Spinal cord (tissue), 10 donors: Measurements from ENCODE around the gene PLB1. TPM values are rescaled to one million over a fixed set of nuclear protein-coding genes. Genes with fewer than 3 reads are reported as not detected.

Experiments
- DNase-seq, 6 donors: peaks; one replicate each; pipeline versions ENCODE4 v3.0.0 to v3.0.0-alpha.2; 2013 to 2015; ENCODE audit warnings: low spot score in 6 of 6, low read depth in 4 of 6
- H3K27ac ChIP-seq: one replicate; pipeline ENCODE4 v1.5.1; 2013; ENCODE audit warnings: low read depth, low read length, control low read depth
- H3K27me3 ChIP-seq: one replicate; pipeline ENCODE4 v1.6.1; 2013; ENCODE audit warnings: low read length; ENCODE audit not compliant: control insufficient read depth, insufficient read depth
- H3K36me3 ChIP-seq: one replicate; pipeline ENCODE4 v1.6.1; 2013; ENCODE audit warnings: low read length; ENCODE audit not compliant: control insufficient read depth, insufficient read depth
- H3K4me1 ChIP-seq: one replicate; pipeline ENCODE4 v1.6.1; 2013; ENCODE audit warnings: low read length; ENCODE audit not compliant: control insufficient read depth, insufficient read depth
- H3K4me3 ChIP-seq: one replicate; pipeline ENCODE4 v1.5.1; 2013; ENCODE audit warnings: low read depth, low read length, control low read depth
- H3K9me3 ChIP-seq: one replicate; pipeline ENCODE4 v1.6.1; 2013; ENCODE audit warnings: low read length; ENCODE audit not compliant: control insufficient read depth, insufficient read depth
- WGBS: methylation state at CpG from one replicate; pipeline ENCODE4 v1.1.5; 2013; ENCODE audit warnings: missing lambda C conversion rate; ENCODE audit not compliant: insufficient coverage; 5-methylcytosine and 5-hydroxymethylcytosine counted together
- long read RNA-seq, 4 donors: transcript quantifications; one replicate each; lab custom pipeline, GENCODE V29; 2026
- polyA plus RNA-seq, 2 donors: library from polyadenylated mRNA; unstranded; fragments of 120-200 nt; gene quantifications; one replicate each; pipeline ENCODE4 v1.2.1, GENCODE V29; 2013; ENCODE audit not compliant: insufficient read length in 2 of 2
- total RNA-seq, 2 donors: library from RNA; depleted of rRNA in 1 of 2; stranded (reverse); fragments of 120-200 nt in 1 of 2; fragments of >200 nt in 1 of 2; gene quantifications; one replicate each; pipeline versions ENCODE4 v1.2.3 to v1.2.4, GENCODE V29; 2013 to 2014
- donor health status: healthy.

Gene PLB1, protein sequence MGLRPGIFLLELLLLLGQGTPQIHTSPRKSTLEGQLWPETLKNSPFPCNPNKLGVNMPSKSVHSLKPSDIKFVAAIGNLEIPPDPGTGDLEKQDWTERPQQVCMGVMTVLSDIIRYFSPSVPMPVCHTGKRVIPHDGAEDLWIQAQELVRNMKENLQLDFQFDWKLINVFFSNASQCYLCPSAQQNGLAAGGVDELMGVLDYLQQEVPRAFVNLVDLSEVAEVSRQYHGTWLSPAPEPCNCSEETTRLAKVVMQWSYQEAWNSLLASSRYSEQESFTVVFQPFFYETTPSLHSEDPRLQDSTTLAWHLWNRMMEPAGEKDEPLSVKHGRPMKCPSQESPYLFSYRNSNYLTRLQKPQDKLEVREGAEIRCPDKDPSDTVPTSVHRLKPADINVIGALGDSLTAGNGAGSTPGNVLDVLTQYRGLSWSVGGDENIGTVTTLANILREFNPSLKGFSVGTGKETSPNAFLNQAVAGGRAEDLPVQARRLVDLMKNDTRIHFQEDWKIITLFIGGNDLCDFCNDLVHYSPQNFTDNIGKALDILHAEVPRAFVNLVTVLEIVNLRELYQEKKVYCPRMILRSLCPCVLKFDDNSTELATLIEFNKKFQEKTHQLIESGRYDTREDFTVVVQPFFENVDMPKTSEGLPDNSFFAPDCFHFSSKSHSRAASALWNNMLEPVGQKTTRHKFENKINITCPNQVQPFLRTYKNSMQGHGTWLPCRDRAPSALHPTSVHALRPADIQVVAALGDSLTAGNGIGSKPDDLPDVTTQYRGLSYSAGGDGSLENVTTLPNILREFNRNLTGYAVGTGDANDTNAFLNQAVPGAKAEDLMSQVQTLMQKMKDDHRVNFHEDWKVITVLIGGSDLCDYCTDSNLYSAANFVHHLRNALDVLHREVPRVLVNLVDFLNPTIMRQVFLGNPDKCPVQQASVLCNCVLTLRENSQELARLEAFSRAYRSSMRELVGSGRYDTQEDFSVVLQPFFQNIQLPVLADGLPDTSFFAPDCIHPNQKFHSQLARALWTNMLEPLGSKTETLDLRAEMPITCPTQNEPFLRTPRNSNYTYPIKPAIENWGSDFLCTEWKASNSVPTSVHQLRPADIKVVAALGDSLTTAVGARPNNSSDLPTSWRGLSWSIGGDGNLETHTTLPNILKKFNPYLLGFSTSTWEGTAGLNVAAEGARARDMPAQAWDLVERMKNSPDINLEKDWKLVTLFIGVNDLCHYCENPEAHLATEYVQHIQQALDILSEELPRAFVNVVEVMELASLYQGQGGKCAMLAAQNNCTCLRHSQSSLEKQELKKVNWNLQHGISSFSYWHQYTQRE (N-terminal part only)
- total RNA-seq, result 10 to 100 TPM in 1 of 2 donors, 1 to 10 TPM in 1; 5.5 to 10.7 TPM
- 10 to 100 TPM; 10.5 to 11.2 TPM for polyA plus RNA-seq
- long read RNA-seq, donor 1, result 0 reads
- long read RNA-seq, donor 2, result 0 reads
- long read RNA-seq, donor 3, result 0 reads
- long read RNA-seq, donor 4, partial matches to known transcripts, result 0 of 1 reads
- long read RNA-seq, donor 4, other reads (novel, unspliced or antisense), result 0 of 1 reads

DNA sequence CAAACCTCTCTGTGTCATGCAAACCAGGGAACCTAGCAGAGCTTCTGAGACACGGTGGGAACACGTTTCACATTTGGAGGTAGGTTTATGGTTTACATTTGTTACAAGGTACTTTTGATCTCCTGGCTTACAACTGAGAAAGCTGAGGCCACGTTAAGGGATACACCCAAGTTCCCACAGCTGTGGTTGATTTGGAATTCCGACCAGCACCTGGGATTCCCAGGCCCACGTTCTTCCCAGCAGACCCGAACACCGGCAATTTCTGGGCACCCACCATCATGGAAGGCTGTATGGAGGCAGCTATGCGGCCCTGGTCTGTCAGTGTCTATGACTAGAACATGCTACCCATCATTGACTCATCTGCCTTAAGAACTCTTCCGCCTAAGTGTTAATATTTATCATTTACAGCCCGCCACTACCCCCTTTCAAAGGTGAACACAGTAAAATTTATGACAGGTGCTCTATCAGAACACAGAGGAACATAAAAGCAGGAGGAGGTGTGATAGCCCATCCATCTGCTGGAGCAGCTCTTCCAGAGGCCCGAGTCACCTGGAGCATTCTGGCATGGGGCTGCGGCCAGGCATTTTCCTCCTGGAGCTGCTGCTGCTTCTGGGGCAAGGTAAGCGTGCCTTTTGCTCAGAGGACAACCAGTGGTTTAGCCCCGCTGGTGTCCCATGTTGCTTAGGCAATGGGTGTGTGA, at the start of gene PLB1:
TSS of gene PLB1 (plus strand) at position 510 of the 700 bp plus-strand sequence. CDS start at position 565, 55 bp downstream.
- WGBS, result 82% methylated on average over 12 of the region's 14 CpGs
- no peaks in the 10 kb centered on the region for H3K36me3 ChIP-seq
- DNase-seq, result no peak

DNA sequence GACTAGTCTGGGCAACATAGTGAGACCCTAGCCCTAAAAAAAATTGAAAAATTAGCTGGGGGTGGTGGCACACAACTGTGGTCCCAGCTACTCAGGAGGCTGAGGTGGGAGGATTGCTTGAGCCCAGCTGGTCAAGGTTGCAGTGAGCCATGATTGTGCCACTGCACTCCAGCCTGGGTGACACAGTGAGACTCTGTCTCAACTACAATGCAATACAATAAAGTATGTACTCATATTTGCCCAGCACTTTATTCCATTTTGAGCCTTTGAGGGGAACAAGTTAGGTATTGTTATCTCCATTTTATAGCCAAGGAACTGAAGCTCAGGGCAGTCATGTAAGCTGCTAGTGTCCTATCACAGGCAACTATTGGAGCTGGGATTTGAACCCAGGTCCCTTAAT, 49.3 kb upstream of the PLB1 start:
- no peaks in the 10 kb centered on the region for H3K9me3 ChIP-seq
- H3K27ac ChIP-seq, result no peak overlapping the region

More for the DNA sequence above, at the start of gene PLB1:
- Histone ChIP-seq H3K4me3 (no peak within 1 kb of the TSS), H3K27ac (no peak within 1 kb of the TSS), H3K4me1 (peaks cover 2% of the 10 kb centered on the region), H3K9me3 (no peaks in the 10 kb centered on the region), H3K27me3 (no peaks in the 10 kb centered on the region)

DNA sequence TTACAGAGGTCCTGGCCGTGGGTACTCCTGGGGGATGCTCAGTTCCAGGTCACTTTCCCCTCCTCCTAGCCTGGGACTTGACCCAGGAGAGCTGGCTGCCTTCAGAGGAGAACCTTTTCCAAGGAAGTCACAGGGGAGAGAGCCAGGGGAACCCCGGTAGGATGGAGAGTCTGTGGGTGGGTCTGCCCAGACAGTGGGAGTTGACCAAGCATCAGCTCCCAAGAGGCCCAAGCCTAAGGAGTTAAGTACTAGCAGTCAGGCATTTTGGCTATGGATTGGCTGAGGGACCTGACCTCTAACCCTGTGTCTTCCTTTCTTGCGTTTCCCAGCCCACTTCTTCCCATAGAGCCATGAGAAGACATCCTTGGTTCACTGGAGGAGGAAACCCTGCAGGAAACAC, 48.8 kb upstream of the PLB1 start:
- H3K27me3 ChIP-seq, result no peaks in the 10 kb centered on the region
- DNase-seq, result no peak
- no peak overlapping the region for H3K27ac ChIP-seq
- no peaks in the 10 kb centered on the region for H3K36me3 ChIP-seq
- 88% methylated on average over 3 of the region's 3 CpGs for WGBS
- no peaks in the 10 kb centered on the region for H3K4me1 ChIP-seq
- no peak overlapping the region for H3K4me3 ChIP-seq
- H3K9me3 ChIP-seq, result no peaks in the 10 kb centered on the region

More for the DNA sequence above, 49.3 kb upstream of the PLB1 start:
- no peaks in the 10 kb centered on the region for H3K27me3 ChIP-seq
- no peaks in the 10 kb centered on the region for H3K4me1 ChIP-seq
- DNase-seq, result no peak
- no peak overlapping the region for H3K4me3 ChIP-seq
- H3K36me3 ChIP-seq, result no peaks in the 10 kb centered on the region

DNA sequence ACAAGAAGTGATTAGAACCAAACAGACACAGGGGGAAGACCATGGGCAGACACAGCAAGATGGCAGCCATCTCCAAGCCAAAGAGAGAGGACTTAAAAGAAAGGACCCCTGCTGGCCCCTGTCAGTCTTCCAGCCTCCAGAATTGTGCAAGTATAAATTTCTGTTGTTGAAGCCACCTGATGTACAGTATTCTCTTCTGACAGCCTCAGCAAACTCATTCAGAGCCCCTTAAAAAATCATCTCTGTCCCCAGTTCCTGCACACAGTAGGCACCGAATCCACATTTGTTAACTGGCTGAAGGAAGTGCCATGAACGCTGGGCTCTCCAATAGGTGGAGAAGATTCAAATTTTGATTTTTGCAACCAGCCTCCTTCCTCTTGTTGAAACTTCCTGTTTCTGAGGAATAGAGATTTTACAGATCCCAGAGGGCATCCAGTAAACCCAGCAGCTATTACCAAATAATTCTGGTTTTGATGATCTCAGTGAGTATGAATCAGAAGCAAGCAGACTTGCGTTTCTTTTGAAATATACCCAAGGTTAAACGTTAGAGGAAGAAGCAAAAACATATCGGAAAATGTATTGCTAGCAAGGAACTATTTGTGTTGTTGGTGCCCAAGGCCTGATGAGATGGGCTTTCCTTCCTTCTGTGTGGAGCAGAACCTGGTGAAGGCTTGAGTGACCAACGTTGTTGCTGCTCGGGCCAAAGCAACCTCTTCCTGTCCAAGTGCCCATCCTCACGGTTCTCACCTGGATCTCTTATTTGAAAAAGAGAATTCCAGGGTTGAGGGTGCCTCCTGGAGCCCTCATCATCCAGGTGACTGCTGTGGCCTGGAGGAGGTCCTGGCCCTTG, 47.7 kb upstream of the PLB1 start:
- no peaks in the 10 kb centered on the region for H3K27me3 ChIP-seq
- no peak overlapping the region for H3K4me3 ChIP-seq
- 89% methylated on average over 4 of the region's 8 CpGs for WGBS
- H3K4me1 ChIP-seq, result no peaks in the 10 kb centered on the region
- H3K27ac ChIP-seq, result no peak overlapping the region
- no peaks in the 10 kb centered on the region for H3K36me3 ChIP-seq
- DNase-seq, result no peak
- no peaks in the 10 kb centered on the region for H3K9me3 ChIP-seq

DNA sequence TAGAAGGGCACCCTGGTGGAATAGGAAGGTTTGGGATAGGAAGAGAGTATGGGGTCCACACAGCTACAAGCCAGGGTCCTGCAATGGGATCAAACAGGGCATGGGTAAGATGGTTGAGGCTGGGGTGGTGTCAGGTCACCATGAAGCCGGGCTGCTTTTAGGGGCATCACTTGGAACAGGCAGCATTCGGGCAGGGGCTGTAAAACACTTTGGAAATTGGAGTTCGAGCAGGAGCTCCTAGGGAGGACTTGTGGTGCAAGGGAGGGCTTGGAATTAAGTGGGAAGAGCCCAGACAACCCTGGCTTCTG, 47.1 kb upstream of the PLB1 start:
- H3K27ac ChIP-seq, result no peak overlapping the region
- no peaks in the 10 kb centered on the region for H3K27me3 ChIP-seq
- WGBS, result 83% methylated on average over 3 of the region's 3 CpGs
- H3K9me3 ChIP-seq, result no peaks in the 10 kb centered on the region
- H3K36me3 ChIP-seq, result no peaks in the 10 kb centered on the region
- H3K4me3 ChIP-seq, result no peak overlapping the region
- no peaks in the 10 kb centered on the region for H3K4me1 ChIP-seq
- no peak for DNase-seq

DNA sequence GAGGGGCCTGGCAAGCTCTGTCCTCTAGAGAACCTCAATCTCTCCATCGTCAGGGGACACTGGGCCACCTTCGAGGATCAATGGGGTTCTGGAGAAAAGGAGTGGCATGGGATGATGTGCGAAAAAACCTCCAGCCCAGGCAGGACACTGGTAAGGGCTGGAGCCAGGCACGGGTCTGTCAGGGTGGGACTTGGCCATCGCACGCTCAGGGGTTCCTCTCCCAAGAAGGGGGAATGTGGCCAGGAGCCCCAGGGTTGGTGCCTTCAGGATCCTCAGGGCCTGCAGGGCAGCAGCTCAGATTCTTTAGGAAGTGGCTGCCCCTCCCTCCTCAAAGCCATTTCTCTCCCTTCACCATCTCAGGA, 46.8 kb upstream of the PLB1 start:
- Histone ChIP-seq H3K27me3 (no peaks in the 10 kb centered on the region), H3K9me3 (no peaks in the 10 kb centered on the region), H3K27ac (no peak overlapping the region), H3K4me1 (no peaks in the 10 kb centered on the region), H3K4me3 (no peak overlapping the region), H3K36me3 (no peaks in the 10 kb centered on the region)
- WGBS, result 91% methylated on average over 6 of the region's 6 CpGs
- DNase-seq, result no peak

DNA sequence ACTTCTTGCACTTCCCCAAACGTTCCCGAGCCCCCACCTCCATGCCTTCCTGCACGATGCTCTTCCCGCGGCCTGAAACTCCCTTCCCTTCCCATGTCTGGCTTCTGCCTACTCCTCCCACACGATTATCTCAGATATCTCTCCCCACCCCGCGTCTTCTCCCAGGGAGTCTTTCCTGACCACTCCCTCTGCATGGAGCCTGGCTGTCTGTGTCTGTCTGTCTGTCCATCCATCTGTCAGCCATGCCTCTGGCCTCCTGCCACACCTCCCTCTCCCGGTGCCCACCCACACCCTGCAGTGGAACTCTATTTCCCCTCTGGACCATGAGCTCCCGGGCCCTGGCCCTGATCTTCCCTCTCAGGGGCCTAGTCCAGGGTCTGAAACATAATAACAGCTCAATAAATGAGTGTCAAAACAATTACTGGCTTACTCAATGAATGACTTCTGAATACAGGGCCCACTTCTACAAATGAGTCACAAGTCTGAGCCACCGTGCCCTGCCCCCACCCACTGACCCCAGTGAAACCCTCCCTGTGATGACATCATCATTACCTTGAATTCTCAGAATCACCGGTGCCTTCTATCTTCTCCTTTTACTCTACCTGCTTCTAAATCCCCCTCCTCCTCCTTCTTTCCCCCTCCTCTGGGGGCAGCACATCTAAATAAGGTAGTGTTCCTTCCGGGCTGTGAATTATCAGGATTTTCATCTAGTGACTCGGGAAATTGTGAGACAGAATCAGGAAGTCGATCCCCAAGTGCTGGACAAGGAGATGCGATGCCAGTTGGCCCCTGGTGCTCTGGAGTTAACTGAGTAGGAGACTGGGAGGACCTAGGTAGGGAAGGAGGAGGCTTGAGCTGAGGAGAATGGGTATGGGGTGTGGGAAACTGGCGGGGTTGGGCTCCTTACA, 46.1 kb upstream of the PLB1 start:
- Histone ChIP-seq H3K27ac (no peak overlapping the region), H3K4me1 (no peaks in the 10 kb centered on the region), H3K36me3 (no peaks in the 10 kb centered on the region), H3K27me3 (no peaks in the 10 kb centered on the region), H3K4me3 (no peak overlapping the region), H3K9me3 (no peaks in the 10 kb centered on the region)
- DNase-seq, result no peak
- 81% methylated on average over 15 of the region's 17 CpGs for WGBS
